Astrocyte of the spinal cord (primary cell): ENCODE results near the gene TMEM40.
"Not testable (repeated sequence)": the region's sequence is repeated elsewhere in the genome, so short reads cannot be mapped to it uniquely, and the experiment has no call there.

ENCODE experiments used
- DNase-seq: peaks from one replicate; pipeline ENCODE4 v3.0.0; 2011; ENCODE audit warnings: low read depth, low spot score
- H3K4me3 ChIP-seq: 2 replicates; pipeline ENCODE4 v1.5.1; 2011; ENCODE audit warnings: low read depth, mild to moderate bottlenecking, low read length, moderate library complexity
- in situ Hi-C: cut with HindIII; loops from 2 replicates; pipeline ENCODE4 v1.10.0; 2017; ENCODE audit warnings: low sequenced_read_pairs
- TF ChIP-seq, protein P1 (sequence below): IDR thresholded peaks from 2 replicates; pipeline ENCODE4 v1.5.1; 2012; ENCODE audit warnings: low read depth, mild to moderate bottlenecking, low read length, inconsistent platforms

Gene TMEM40

DNA sequence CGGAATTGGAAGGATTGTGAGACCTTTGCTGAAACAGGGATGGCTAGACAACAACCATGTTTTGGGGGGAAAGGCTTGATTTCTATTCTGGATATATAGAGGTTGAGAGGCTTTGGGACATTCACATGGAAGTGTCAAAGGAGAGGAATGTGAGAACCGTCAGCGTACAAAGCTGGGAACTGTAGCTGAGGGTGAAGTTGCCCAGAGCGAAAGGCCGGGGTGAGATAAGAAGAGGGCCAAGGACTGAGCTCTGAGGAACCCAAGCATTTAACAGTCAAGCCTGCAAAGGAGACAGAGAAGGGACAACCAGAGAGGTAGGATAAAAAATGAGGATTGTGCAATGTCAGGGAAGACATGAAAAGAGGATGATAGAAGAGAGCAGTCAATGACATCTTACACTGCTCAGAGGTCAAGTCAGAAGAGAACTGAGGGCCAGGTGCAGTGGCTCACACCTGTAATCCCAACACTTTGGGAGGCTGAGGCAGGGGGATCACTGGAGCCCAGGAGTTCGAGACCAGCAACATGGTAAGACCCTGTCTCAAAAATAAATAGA, 53.6 kb downstream of the TMEM40 start:
- in situ Hi-C loops: no loop called here
- TF ChIP-seq, protein P1, sequence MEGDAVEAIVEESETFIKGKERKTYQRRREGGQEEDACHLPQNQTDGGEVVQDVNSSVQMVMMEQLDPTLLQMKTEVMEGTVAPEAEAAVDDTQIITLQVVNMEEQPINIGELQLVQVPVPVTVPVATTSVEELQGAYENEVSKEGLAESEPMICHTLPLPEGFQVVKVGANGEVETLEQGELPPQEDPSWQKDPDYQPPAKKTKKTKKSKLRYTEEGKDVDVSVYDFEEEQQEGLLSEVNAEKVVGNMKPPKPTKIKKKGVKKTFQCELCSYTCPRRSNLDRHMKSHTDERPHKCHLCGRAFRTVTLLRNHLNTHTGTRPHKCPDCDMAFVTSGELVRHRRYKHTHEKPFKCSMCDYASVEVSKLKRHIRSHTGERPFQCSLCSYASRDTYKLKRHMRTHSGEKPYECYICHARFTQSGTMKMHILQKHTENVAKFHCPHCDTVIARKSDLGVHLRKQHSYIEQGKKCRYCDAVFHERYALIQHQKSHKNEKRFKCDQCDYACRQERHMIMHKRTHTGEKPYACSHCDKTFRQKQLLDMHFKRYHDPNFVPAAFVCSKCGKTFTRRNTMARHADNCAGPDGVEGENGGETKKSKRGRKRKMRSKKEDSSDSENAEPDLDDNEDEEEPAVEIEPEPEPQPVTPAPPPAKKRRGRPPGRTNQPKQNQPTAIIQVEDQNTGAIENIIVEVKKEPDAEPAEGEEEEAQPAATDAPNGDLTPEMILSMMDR: no peak

DNA sequence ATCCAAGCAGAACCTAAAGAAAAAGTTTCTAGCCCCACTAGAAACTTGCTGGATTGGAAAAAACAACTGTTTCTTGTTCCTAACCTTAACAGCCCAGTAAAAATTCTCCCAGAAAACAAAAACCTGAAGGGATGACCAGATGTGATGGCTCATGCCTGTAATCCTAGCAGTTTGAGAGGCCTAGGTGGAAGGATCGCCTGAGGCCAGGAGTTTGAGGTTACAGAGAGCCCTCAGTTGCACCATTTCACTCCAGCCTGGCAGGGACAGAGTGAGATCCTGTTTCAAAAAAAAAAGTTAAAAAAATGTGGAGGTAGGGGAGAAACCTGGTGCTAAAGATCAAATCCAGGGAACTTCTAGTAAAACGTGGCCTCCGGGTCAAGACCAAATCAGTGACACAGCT, 56.6 kb downstream of the TMEM40 start:
- in situ Hi-C loops: no loop called here
- no peak for DNase-seq
- no peak overlapping the region for H3K4me3 ChIP-seq
- TF ChIP-seq, protein P1: no peak

More for the DNA sequence above, 53.6 kb downstream of the TMEM40 start:
- no peak overlapping the region for H3K4me3 ChIP-seq
- DNase-seq: no peak

DNA sequence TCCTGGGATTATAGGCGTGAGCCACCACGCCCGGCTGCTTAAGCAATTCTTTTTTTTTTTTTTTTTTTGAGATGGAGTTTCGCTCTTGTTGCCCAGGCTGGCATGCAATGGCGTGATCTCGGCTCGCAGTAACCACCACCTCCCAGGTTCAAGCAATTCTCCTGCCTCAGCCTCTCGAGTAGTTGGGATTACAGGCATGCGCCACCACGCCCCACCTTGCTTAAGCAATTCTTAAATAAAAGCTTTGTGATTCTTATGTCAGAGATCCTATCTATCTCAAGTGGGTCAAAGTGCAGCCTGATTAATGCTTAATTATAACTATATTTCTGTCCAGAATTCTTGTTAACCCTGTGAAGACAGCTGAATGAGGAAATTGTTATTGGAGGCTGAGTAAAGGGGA, 57.5 kb downstream of the TMEM40 start:
- DNase-seq, in situ Hi-C loops: not testable (repeated sequence)

DNA sequence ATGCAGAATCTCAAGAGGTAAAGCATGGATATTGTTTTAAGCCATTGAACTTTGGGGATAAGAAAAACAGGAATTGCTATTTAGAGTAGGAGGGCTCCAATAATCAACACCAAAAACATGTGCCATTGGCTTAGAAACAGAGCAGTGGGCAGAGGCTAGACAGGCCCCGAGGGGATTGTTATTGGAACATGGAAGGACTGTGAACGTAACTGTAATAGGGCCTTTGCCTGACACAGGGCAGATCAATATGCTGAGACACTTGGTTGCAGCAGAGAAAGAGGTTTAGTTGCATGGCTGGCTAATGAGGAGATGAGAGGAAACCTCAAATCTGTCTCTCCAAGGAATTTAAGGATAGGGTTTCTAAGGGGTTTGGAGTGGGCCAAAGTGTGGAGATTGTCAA, 58.3 kb downstream of the TMEM40 start:
- TF ChIP-seq, protein P1: no peak
- no peak overlapping the region for H3K4me3 ChIP-seq
- in situ Hi-C loops: no loop called here
- no peak for DNase-seq

More for the DNA sequence above, 57.5 kb downstream of the TMEM40 start:
- not testable (repeated sequence) for H3K4me3 ChIP-seq

DNA sequence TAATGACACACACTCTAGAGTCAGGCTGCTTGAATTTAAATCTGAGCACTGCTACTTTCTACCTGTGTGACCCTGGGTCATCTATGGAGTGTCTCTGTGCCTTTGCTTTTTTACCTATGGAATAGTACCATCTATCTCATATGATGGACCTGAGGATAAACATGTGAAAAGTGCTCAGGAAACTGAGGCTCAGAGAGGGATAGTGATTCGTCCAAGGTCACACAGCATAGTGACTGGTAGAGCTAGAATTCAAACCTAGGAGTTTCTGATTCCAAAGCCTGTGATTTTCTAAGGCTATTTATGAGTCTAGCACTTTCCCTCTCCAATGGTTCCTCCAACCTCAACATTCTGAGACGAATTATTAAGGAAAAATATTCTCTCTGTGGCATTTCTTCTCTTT, 63.1 kb downstream of the TMEM40 start:
- TF ChIP-seq, protein P1: no peak
- no peak overlapping the region for H3K4me3 ChIP-seq
- in situ Hi-C loops: no loop called here
- no peak for DNase-seq

DNA sequence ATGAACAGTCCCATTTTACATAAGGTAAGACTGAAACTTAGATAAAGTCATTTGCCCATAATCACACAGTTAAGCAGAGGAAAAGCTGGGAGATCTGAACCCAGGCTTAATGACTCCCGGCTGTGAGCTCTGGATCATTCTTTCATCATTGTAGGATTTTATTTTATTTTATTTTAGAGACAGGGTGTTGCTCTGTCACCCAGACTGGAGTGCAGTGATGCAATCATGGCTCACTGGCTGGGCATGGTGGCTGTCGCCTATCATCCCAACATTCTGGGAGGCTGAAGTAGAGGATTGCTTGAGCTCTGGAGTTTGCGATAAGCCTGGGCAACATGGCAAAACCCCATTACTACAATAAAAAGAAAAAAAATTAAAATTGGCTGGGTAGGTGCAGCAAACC, 63.9 kb downstream of the TMEM40 start:
- DNase-seq: no peak
- TF ChIP-seq, protein P1: no peak
- no peak overlapping the region for H3K4me3 ChIP-seq
- in situ Hi-C loops: no loop called here

DNA sequence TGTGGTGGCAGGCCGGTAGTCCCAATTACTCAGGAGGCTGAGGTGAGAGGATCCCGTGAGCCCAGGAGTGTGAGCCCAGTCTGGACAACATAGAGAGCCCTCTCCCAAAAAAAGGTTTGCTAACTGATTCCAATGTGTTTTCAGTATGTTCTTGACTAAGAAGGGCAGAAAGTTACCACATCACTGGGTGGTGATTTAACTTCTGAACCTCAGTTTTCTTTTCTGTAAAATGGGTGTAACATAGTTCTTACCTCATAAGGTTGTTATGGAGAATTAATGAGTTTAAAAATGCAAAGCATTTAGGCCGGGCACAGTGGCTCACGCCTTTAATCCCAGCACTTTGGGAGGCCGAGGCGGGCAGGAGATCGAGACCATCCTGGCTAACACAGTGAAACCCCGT, 66.6 kb downstream of the TMEM40 start:
- in situ Hi-C loops: no loop called here
- DNase-seq: no peak
- TF ChIP-seq, protein P1: no peak

More for the DNA sequence above, 66.6 kb downstream of the TMEM40 start:
- no peak overlapping the region for H3K4me3 ChIP-seq
